IPS-15b (cell line): ENCODE measurements around the gene PLCXD3.

Source experiments
- H3K27me3 ChIP-seq: one replicate; pipeline ENCODE4 v1.6.1; 2013; ENCODE audit warnings: low read length; ENCODE audit not compliant: control insufficient read depth, insufficient read depth
- H3K36me3 ChIP-seq: one replicate; pipeline ENCODE4 v1.6.1; 2013; ENCODE audit warnings: low read length; ENCODE audit not compliant: control insufficient read depth, insufficient read depth
- H3K4me1 ChIP-seq: one replicate; pipeline ENCODE4 v1.6.1; 2013; ENCODE audit warnings: mild to moderate bottlenecking, low read length; ENCODE audit not compliant: control insufficient read depth, insufficient read depth
- H3K4me3 ChIP-seq: one replicate; pipeline ENCODE4 v1.5.1; 2013; ENCODE audit warnings: low read depth, low read length
- H3K9ac ChIP-seq: one replicate; pipeline ENCODE4 v1.6.1; 2013; ENCODE audit warnings: low read depth, mild to moderate bottlenecking, low read length
- H3K9me3 ChIP-seq: one replicate; pipeline ENCODE4 v1.6.1; 2013; ENCODE audit warnings: mild to moderate bottlenecking, low read length; ENCODE audit not compliant: control insufficient read depth, insufficient read depth

Gene PLCXD3

GRCh38 chr5:41432481-41433253 lies 77.7 kb downstream of the PLCXD3 start:
- Histone ChIP-seq H3K36me3 (no peaks in the 10 kb centered on the region), H3K27me3 (no peaks in the 10 kb centered on the region), H3K9ac (no peak overlapping the region), H3K9me3 (no peaks in the 10 kb centered on the region), H3K4me1 (peaks cover 3% of the 10 kb centered on the region), H3K4me3 (no peak overlapping the region)

- Histone ChIP-seq H3K27me3 (no peaks in the 10 kb centered on the region), H3K4me3 (no peak overlapping the region), H3K9me3 (no peaks in the 10 kb centered on the region), H3K9ac (no peak overlapping the region), H3K36me3 (no peaks in the 10 kb centered on the region), H3K4me1 (peaks cover 3% of the 10 kb centered on the region)
Observed at GRCh38 chr5:41427505-41427904, 82.9 kb downstream of the PLCXD3 start.

- Histone ChIP-seq H3K9me3 (no peaks in the 10 kb centered on the region), H3K9ac (no peak overlapping the region), H3K27me3 (no peaks in the 10 kb centered on the region), H3K4me1 (peaks cover 3% of the 10 kb centered on the region), H3K4me3 (no peak overlapping the region), H3K36me3 (no peaks in the 10 kb centered on the region)
Observed at GRCh38 chr5:41425736-41426135, 84.7 kb downstream of the PLCXD3 start.

GRCh38 chr5:41420492-41421067 lies 89.8 kb downstream of the PLCXD3 start:
- Histone ChIP-seq H3K9me3 (no peaks in the 10 kb centered on the region), H3K9ac (no peak overlapping the region), H3K4me1 (peaks cover 3% of the 10 kb centered on the region), H3K36me3 (no peaks in the 10 kb centered on the region), H3K27me3 (no peaks in the 10 kb centered on the region), H3K4me3 (no peak overlapping the region)

- H3K4me1 ChIP-seq, result peaks cover 3% of the 10 kb centered on the region
- no peaks in the 10 kb centered on the region for H3K27me3 ChIP-seq
- H3K9me3 ChIP-seq, result no peaks in the 10 kb centered on the region
- H3K4me3 ChIP-seq, result no peak overlapping the region
- H3K36me3 ChIP-seq, result no peaks in the 10 kb centered on the region
- H3K9ac ChIP-seq, result no peak overlapping the region
Observed at GRCh38 chr5:41418220-41419031, 92.0 kb downstream of the PLCXD3 start.

- H3K9me3 ChIP-seq, result no peaks in the 10 kb centered on the region
- H3K27me3 ChIP-seq, result no peaks in the 10 kb centered on the region
- no peak overlapping the region for H3K9ac ChIP-seq
- no peak overlapping the region for H3K4me3 ChIP-seq
- no peaks in the 10 kb centered on the region for H3K36me3 ChIP-seq
- peaks cover 3% of the 10 kb centered on the region for H3K4me1 ChIP-seq
Observed at GRCh38 chr5:41416336-41416735, 94.1 kb downstream of the PLCXD3 start.

- H3K4me3 ChIP-seq, result no peak overlapping the region
- peaks cover 3% of the 10 kb centered on the region for H3K4me1 ChIP-seq
- H3K9me3 ChIP-seq, result no peaks in the 10 kb centered on the region
- no peaks in the 10 kb centered on the region for H3K36me3 ChIP-seq
- H3K27me3 ChIP-seq, result no peaks in the 10 kb centered on the region
- no peak overlapping the region for H3K9ac ChIP-seq
Observed at GRCh38 chr5:41415242-41415641, 95.2 kb downstream of the PLCXD3 start.

- Histone ChIP-seq H3K36me3 (no peaks in the 10 kb centered on the region), H3K27me3 (no peaks in the 10 kb centered on the region), H3K9ac (no peak overlapping the region), H3K4me3 (no peak overlapping the region), H3K9me3 (no peaks in the 10 kb centered on the region), H3K4me1 (peaks cover 3% of the 10 kb centered on the region)
Observed at GRCh38 chr5:41414598-41414997, 95.8 kb downstream of the PLCXD3 start.

GRCh38 chr5:41413074-41413473 lies 97.3 kb downstream of the PLCXD3 start:
- H3K9ac ChIP-seq, result no peak overlapping the region
- no peaks in the 10 kb centered on the region for H3K4me1 ChIP-seq
- no peaks in the 10 kb centered on the region for H3K9me3 ChIP-seq
- no peaks in the 10 kb centered on the region for H3K27me3 ChIP-seq
- H3K4me3 ChIP-seq, result no peak overlapping the region
- no peaks in the 10 kb centered on the region for H3K36me3 ChIP-seq

- Histone ChIP-seq H3K4me3 (no peak overlapping the region), H3K9ac (no peak overlapping the region), H3K4me1 (no peaks in the 10 kb centered on the region), H3K27me3 (no peaks in the 10 kb centered on the region), H3K36me3 (no peaks in the 10 kb centered on the region), H3K9me3 (no peaks in the 10 kb centered on the region)
Observed at GRCh38 chr5:41412496-41412895, 97.9 kb downstream of the PLCXD3 start.

GRCh38 chr5:41410737-41411136 lies 99.7 kb downstream of the PLCXD3 start:
- Histone ChIP-seq H3K9me3 (no peaks in the 10 kb centered on the region), H3K4me1 (no peaks in the 10 kb centered on the region), H3K27me3 (no peaks in the 10 kb centered on the region)

GRCh38 chr5:41410307-41410706 lies 100.1 kb downstream of the PLCXD3 start:
- Histone ChIP-seq H3K36me3 (no peaks in the 10 kb centered on the region), H3K9ac (no peak overlapping the region), H3K4me1 (no peaks in the 10 kb centered on the region), H3K27me3 (no peaks in the 10 kb centered on the region), H3K4me3 (no peak overlapping the region), H3K9me3 (no peaks in the 10 kb centered on the region)

More at GRCh38 chr5:41410737-41411136, 99.7 kb downstream of the PLCXD3 start:
- Histone ChIP-seq H3K4me3 (no peak overlapping the region), H3K36me3 (no peaks in the 10 kb centered on the region), H3K9ac (no peak overlapping the region)
